Hepatocyte (in vitro differentiated cells): ENCODE measurements around the gene VOPP1.

ENCODE experiments used
- CTCF ChIP-seq: fragments of 200-600 bp; sonication (generic); IDR thresholded peaks from 2 replicates; pipeline ENCODE4 v1.5.1; 2016; ENCODE audit warnings: antibody characterized with exemption, mild to moderate bottlenecking; ENCODE audit not compliant: poor library complexity
- EZH2 ChIP-seq: fragments of 200-600 bp; sonication (generic); IDR thresholded peaks from 2 replicates; pipeline ENCODE4 v1.6.1; 2016; ENCODE audit warnings: antibody characterized with exemption, mild to moderate bottlenecking, borderline replicate concordance

GRCh38 chr7:55423277-55423711 is 149.0 kb downstream of the VOPP1 start:
- TF ChIP-seq CTCF = no peak
- no peak for TF ChIP-seq EZH2
